GM18507 (cell line): Measurements from ENCODE around the gene MTPN.

Source experiments
- DNase-seq: peaks from one replicate; pipeline ENCODE4 v3.0.0; 2011; ENCODE audit warnings: low read depth; ENCODE audit not compliant: insufficient read length; ENCODE audit errors: extremely low spot score
- FAIRE-seq: peaks from 2 replicates; lab custom pipeline; 2011; peaks lifted over from hg19 to GRCh38; lab: Jason Lieb, UNC

Gene MTPN

DNA sequence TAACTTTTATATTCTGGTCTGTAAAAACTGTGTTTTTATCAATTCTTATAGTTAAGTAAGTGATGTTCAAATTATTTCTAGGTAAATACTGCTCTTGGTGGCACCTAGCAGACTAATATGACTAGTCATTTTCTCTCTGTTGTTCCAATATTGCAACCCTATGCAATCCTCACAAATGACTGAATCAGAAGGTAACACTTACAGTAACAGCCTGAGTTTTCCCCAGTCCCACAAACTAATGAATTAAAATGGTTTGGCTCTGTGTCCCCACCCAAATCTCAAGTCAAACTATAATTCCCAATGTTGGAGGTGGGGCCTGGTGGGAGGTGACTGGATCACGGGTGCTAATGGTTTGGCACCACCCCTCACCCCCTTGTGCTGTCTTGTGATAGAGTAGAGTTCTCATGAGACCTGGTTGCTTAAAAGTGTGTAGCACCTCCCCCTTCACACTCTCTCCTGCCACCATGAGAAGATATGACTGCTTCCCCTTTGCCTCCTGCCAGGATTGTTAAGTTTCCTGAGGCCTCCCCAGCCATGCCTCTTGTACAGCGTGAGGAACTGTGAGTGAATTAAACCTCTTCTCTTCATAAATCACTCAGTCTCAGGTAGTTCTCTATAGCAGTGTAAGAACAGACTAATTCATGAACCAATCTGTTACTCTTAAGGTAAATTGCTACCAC lies 43.5 kb downstream of the MTPN start:
- FAIRE-seq (peak; percentile 21), DNase-seq (no peak)

DNA sequence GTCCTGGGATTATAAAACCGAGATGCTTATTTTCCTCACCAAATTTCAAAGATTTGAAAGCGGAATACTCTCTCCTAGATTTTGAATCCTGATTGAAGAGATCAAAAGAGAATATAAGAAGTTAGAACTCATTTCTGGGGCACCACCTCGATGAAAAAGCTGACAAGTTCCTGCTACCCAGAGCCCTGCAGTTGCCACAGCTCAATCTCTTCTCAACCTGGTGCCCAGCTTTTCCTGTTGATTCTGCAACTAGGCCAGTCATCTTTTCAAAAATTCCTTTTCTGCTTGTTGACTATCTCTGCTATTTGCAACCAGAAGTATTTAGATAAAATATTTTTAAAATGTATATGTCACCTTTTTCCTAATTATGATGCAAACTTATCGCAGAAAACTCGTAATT lies 45.0 kb downstream of the MTPN start:
- DNase-seq (no peak), FAIRE-seq (no peak)

DNA sequence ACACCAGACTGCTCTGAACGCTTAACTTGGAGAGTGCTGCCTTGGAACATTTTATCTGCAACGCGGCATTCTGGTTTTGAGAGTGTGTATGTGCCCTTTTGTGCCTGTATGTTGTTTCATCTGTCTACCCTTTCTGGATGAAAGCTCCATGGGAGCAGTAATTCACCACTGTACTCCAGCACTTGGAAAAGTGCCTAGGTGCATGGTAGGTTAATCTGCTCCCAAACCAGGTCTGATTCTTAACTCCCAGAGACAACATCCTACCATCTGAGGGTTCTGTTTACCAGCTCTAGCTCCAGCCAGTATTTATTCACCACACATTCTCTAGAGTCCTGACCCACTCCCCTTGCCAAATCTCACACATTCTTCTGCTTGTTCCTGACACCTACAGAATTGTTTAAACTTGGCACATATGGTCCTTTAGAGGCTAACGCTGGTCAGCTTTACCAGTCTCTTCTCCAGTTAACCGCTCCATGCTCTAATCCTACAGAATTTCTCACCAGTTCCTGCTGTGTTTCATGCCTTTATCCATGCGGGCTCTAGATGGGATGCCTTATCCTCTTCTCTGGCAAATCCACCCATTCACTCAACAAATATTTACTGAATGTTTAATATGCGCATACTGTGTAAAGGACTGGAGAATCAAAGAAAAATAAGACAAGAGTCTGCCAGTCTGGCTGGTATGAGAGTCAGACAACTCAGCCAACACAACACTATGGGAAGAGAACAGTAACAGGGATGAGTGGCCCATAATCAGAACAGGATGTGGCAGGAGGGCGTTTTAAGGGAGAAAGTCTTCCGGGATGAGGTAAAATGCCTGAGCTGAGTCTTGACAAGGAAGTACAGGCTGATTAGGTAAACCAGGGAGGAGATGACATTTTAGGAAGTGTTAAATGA lies 46.3 kb downstream of the MTPN start:
- FAIRE-seq (no peak), DNase-seq (no peak)

DNA sequence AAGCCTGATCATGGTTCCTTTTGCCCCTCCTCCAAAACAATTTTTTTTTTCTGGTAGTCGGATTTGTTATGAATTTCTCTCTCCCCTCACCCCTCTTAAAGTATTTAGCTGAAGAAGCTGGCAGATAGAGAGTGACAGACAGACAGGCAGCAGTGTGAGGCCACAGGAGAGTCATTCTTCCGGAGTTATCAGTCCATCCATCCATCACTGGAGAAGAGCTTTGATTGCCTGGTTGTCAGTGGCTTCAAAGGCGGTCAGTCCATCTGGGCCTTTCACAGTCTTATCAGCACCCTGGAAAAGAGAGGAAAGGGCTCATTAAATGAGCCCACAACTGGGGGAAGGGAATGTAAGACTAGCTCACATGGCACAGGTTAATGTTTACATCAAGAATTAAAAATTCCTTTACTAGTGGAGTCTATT lies 47.4 kb downstream of the MTPN start:
- no peak for FAIRE-seq
- DNase-seq: no peak

DNA sequence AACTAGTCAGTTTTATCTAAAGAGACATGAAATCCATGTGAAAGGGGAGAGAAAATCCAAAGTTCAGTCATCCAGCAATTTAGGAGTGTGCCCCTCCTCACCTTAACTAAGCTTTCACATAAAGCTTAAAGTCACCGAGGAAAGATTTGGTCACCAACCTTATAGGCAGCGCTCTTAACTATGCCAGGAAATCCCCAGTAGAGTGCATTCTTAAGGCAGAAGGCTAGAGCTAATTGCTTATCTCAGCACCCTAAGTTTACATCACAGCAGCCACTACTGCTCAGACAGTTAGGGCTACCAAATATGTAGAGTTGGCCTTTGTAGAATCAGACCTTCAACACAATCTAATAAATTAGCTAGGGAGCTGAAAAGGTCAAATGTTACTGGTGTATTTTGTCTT lies 47.9 kb downstream of the MTPN start:
- DNase-seq: no peak
- FAIRE-seq: no peak

DNA sequence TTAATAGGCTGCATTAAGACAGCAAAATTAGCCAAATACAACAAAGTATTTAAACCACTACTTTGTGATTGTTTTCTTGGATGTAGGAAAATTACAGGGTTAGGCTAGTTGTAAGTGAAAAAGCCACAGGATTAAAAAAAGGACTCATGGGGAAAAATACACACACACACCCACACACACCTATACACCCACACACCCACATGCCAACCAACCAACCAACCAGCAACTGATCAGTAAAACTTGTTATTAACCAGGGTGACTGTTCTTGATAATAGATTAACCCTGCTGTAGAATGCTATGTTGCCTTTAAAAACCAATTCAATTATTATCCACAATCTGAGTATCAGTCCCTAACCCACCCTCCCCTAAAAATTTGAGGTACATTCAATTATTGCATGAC lies 49.0 kb downstream of the MTPN start:
- DNase-seq (no peak), FAIRE-seq (no peak)

DNA sequence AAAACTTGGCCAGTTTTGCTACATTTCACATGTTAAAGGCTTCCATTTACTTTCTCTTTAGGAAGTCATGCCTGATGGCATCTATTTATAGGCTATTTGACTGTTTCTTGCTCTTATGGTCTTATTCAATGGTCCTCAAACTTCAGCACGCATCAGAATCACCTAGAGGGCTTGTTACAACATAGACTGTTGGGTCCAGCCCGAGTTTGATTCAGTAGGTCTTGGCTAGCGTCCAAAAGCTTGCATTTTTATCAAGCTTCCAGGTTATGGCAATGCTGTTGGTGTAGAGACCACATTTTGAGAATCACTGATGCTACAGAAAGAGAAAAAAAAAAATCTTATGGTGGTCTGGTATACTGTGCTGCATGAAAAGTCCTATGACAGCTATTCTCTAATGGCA lies 51.9 kb downstream of the MTPN start:
- DNase-seq (no peak), FAIRE-seq (no peak)

DNA sequence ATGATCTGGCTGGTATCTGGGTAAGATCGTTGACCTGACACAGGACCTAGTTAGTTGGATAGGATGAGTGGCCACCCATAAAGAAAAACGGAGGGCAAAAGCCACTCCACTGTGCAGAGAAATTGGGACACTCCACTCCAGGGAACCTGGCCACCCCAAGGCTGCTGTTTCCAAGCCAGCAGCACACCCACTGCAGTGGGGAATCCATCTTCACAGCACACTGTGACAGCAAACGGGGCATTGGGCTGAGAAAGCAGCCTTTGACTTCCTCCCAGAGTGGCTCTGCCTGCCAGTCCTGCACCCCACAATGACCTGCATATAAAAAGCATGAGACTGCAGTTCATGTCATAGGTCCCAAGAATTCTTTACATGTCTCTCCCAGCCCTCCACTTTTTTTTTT lies 52.9 kb downstream of the MTPN start:
- DNase-seq: no peak
- FAIRE-seq: no peak

DNA sequence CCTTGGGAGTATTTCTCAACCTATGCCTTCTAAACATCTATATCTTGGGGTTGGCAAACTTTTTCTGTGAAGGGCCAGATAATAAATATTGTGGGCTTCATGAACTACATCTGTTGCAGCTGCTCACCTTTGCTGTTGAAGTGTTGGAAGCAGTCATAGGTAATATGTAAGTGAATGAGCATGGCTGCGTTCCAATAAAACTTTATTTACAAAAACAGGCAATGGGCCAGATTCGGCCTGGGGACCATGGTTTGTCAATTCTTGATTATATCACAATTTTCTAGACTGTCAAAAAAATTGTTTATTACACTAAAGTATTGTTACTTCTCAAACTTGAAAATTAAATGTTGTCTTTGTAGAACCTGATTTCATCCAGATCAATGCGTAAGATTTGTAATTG lies 54.9 kb downstream of the MTPN start:
- FAIRE-seq (no peak), DNase-seq (no peak)

DNA sequence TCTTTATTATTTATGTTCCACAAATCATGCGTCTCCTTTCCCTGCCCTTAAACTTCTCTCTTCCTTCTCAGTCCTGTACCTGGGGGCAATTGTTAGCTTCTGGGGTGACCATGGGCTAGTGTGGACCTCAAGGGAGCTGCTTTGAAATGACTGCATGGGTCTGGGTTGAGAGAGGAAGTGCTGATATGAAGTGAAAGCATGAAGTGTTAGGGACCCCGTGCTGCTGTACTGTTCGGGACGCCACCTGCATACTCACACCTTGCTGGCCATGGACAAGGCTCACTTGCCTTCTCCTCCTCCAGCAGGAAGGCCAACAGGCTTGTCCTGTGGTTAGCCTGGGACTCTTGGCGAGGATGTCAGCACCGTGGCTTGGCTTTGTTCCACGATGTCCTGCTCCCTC lies 56.7 kb downstream of the MTPN start:
- DNase-seq (no peak), FAIRE-seq (no peak)

DNA sequence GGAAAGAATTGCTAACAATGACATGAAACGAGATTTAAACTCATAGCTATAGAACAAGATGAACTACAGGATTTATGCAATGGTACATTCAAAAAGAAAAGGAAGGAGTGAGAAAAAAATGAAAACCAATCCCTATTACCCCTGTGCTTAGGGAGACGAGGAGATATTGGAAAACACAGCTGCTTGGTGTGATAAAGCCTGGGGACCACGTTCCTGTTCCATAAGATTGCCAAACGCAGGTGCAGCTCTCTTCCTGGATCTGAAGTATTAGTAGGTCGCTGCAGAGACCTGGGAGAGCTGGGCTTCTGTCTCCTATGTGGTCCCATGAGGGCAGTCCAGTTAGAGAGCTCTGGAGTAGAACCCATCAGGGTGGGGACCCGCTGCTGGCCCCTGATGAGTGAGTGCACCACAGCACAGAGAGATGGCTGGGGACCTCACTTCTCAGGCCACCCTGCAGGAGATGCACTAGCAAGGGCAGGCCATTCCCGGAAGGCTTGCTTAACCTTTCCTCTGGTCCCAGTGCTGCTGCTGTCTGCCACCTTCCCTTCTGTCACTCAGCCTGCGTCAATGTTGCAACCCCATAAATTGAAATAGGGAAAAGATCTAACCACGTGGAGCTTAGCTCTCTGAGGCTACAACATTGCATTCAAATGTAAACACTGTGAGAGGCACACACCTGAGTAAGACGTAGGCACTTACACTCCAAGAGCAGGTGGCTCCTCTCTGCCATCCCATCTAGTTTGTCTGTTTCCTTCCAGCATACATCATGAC lies 57.9 kb downstream of the MTPN start:
- FAIRE-seq (no peak), DNase-seq (no peak)

DNA sequence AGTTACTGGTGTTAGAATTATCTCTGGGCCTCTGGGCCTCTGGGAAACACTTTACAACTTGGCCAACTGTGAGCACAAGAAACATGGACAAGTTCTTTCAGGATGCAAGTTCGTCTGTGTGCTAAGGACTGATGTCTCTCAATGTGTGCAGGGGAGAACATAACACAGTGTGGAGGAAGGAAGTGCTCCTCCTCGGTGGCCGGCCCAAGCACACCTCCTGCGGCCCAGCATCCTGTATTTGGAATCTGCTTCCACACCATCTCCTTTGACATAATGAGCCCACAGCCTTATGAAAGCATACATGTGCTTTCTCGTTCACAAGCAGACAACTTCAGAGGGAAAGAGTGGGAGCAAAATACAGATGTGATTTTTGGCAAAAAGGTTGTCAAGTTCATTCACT lies 59.0 kb downstream of the MTPN start:
- FAIRE-seq (no peak), DNase-seq (no peak)

DNA sequence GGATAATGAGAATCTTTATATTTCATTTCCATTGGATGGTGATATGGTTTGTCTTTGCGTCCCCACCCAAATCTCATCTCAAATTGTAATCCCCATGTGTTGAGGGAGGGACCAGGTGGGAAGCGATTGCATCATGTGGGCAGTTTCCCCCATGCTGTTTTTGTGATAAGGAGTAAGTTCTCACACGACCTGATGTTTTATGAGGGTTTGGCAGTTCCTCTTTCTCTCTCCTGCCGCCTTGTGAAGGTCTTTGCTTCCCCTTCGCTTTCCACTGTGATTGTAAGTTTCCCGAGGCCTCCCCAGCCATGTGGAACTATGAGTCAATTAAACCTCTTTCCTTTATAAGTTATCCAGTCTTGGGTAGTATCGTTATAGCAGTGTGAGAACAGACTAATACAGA lies 59.4 kb downstream of the MTPN start:
- DNase-seq: no peak
- FAIRE-seq: no peak

DNA sequence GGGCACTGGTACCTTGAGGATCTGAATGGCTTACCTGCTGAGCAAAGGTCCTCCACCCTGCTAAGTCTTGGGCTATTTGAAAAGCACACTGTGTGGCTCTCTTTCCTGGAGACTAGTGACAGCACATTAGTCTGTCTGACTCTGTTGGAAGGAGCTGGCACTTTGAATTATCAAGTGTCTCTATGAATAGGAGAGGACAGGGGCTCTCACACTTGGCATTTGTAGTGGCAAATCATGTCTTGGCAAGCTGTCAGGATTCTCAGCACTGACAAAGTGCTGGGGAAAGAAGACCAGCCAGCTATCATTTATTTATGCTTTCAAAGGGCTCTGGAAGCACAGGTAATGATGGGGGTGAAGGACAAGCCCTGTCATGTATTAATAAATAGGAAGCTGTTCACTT lies 62.8 kb downstream of the MTPN start:
- FAIRE-seq: no peak

DNA sequence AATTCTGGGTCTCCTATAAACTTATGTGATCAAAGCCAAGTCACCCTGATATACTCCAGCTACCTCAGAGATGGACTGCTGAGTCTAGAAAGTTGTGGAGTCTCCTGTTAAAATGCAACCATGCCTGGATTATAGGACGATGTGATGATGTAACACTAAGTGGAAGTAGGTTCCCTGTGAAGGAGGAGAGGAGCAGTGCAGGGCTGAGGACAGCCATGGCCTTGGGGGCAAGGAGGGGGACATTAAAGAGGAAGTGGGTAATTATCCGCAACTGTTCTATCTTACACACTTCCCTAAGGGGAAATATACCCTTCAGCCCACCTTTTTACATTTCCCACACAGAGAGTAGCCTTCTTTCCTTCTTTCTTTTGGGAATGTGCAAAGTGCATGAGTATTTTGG lies 63.8 kb downstream of the MTPN start:
- FAIRE-seq (no peak), DNase-seq (no peak)

More for the DNA sequence above, 62.8 kb downstream of the MTPN start:
- DNase-seq: no peak

DNA sequence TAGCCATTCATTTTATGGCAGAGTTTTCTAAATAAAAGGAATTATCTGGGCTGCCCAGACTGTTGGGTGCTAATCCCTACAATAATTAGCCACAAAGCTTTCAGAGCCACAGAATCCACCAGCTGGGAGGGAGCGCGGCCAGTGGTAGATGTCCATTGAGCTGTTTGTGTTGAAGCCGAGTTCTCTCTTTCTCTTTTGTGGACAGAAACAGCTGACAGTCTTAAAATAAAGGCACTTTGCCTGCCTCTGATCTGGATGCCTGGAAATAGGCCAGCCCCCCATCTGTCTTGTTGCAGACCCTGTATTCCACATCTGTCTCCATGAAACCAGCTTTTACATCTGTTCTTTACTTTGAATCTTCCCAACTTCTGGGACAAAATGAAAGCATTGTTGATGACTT lies 66.1 kb downstream of the MTPN start:
- FAIRE-seq (no peak), DNase-seq (no peak)

DNA sequence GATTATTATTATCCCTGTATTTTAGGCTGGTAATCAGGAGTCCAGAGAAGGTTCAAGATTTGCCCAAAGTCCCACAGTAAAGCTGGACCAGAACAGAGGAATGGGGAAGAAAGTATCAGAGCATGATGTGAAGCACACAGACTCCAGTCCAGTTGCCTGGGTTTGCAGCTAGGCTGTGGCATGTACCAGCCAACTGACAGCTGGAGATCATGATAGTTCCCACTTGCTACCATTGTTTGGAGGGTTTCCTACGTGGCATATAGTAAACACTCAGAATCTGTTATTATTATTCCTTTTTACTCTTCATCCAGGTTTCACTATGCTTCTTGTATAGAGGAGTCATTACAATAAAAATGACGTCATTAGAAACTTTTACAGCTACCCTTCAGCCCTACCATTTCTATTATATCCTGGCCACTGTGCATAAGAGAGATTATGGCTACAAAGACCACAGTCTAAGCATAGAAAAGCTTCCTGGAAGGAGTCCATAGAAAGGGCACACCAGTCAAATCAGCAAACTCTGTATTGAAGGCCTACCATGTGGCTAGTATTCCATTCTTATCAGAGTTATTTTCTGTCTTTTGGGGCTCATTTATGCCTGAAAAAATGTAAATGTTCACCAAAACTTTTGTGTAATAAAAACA lies 66.6 kb downstream of the MTPN start:
- no peak for FAIRE-seq
- DNase-seq: no peak

DNA sequence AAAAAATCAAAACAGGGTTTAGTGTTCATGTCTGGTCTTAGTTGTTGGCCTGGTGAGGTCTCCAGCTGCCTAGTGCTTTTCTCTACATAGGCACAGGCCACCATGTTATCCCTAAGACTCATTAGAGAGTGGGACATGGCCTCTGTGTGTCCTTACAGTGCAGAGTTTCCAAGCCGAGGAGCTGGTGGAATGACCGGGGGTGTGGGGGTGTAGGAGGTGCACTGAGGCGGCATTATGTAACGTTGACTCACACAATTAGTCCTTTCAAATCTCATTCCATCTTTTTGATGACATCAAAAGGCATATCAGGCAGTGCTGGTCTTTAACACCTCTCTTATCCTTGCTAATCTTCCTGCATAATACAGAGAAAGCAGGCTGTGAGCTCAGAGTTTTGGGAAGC lies 71.3 kb downstream of the MTPN start:
- DNase-seq: no peak

DNA sequence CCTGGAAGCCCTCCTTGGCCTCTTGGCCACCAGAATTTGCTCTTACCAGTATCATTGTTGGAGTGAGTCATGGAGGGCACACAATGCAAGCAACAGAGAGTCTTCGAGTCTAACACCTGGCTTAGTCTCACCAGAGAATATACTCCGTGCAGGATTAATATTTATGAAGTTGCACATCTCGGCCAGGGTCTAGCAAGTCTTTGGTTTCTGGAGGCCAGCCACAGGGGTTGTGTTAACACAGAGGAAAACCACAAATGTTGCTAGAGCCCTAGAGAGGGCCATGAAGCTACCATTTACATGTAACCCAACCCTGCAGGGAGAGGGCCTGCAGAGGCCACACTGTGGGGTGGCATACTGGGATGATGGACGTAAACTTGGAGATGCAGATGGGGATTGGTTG lies 71.8 kb downstream of the MTPN start:
- FAIRE-seq: no peak

More for the DNA sequence above, 71.3 kb downstream of the MTPN start:
- no peak for FAIRE-seq

DNA sequence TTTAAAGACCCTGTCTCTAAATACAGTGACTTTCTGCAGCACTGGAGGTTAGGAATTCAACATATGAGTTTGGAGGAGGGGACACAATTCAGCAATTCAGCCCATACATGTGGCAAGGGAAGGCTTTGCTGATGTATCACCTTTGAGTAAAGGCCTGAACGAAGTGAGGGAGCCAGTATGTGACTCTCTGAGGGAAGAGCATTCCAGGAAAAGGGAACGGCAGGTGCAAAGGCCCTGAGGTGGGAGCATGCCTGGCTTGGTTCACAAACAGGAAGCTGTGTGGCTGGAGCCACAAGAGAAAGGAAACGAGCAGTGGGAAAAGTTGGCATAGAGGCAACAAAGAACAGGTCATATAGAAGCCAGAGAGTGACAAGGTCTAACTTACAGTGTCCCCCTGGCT lies 72.9 kb downstream of the MTPN start:
- no peak for DNase-seq
- no peak for FAIRE-seq

More for the DNA sequence above, 71.8 kb downstream of the MTPN start:
- DNase-seq: no peak
